MM.1S (cell line): ENCODE measurements around the gene ADAM10.

ENCODE experiments used
- EZH2 ChIP-seq: fragments of 300-600 bp; sonication (generic); optimal IDR thresholded peaks from 2 replicates; pipeline ENCODE3; 2017; ENCODE audit warnings: low read depth, mild to moderate bottlenecking, antibody characterized with exemption, low read length, mixed read lengths
- EZH2phosphoT487 ChIP-seq: fragments of 300-600 bp; sonication (generic); IDR thresholded peaks from 2 replicates; pipeline ENCODE4 v1.6.1; 2018; ENCODE audit warnings: antibody characterized with exemption, low read length
- TF ChIP-seq, protein P1 (sequence below): fragments of 300-600 bp; sonication (generic); IDR thresholded peaks from 2 replicates; pipeline ENCODE4 v1.5.1; 2016; ENCODE audit warnings: antibody characterized with exemption, low read length, mixed read lengths

DNA sequence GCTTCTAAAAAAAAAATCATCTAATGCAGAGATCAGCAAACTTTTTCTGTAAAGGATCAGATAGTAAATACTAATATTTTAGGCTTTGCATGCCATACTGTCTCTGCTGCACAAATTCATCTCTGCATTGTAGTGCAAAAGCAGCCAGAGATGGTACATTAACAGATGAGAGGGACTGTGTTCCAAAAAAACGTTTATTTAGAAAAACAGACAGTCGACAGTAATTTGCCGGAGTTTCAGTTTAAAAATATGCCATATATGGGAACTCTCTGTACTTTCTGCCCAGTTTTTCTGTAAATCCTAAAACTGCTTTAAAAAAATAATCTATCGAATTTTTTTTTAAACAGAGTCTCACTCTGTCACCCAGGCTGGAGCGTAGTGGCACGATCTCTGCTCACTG, 35.8 kb upstream of the ADAM10 start:
- TF ChIP-seq, protein P1, sequence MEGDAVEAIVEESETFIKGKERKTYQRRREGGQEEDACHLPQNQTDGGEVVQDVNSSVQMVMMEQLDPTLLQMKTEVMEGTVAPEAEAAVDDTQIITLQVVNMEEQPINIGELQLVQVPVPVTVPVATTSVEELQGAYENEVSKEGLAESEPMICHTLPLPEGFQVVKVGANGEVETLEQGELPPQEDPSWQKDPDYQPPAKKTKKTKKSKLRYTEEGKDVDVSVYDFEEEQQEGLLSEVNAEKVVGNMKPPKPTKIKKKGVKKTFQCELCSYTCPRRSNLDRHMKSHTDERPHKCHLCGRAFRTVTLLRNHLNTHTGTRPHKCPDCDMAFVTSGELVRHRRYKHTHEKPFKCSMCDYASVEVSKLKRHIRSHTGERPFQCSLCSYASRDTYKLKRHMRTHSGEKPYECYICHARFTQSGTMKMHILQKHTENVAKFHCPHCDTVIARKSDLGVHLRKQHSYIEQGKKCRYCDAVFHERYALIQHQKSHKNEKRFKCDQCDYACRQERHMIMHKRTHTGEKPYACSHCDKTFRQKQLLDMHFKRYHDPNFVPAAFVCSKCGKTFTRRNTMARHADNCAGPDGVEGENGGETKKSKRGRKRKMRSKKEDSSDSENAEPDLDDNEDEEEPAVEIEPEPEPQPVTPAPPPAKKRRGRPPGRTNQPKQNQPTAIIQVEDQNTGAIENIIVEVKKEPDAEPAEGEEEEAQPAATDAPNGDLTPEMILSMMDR = no peak
- TF ChIP-seq EZH2phosphoT487 (no peak), EZH2 (no peak)
